Adrenal gland (tissue), 12 donors: ENCODE data around the gene RIMBP3B. TPM values are rescaled to one million over a fixed set of nuclear protein-coding genes. Genes with fewer than 3 reads are reported as not detected.
"Not testable (repeated sequence)": the region's sequence is repeated elsewhere in the genome, so short reads cannot be mapped to it uniquely, and the experiment has no call there.

Experiments used
- DNase-seq, 7 donors: peaks; one replicate each; pipeline ENCODE4 v3.0.0-alpha.2; 2019 to 2020
- H3K27ac ChIP-seq, 5 donors: fragments of 200-600 bp; sonication (generic) in 4 of 5; 1 replicate in 3 of 5; 2 replicates in 2 of 5; pipeline versions ENCODE4 v1.5.1 to v1.8.0; 2016 to 2020; ENCODE audit warnings: mild to moderate bottlenecking in 1 of 5
- H3K27me3 ChIP-seq: fragments of 200-600 bp; 2 replicates; pipeline ENCODE4 v1.8.0; 2021
- H3K36me3 ChIP-seq, 2 donors: fragments of 200-600 bp; replicated peaks in 1 of 2; 1 replicate in 1 of 2; 2 replicates in 1 of 2; pipeline versions ENCODE4 v1.5.1 to v1.8.0; 2018 to 2022
- H3K4me1 ChIP-seq, 2 donors: fragments of 200-600 bp; replicated peaks in 1 of 2; 1 replicate in 1 of 2; 2 replicates in 1 of 2; pipeline versions ENCODE4 v1.5.1 to v1.8.0; 2018 to 2021
- H3K4me3 ChIP-seq, 4 donors: fragments of 200-600 bp; sonication (generic) in 3 of 4; one replicate each; pipeline ENCODE4 v1.5.1; 2016 to 2018
- H3K9me3 ChIP-seq, 3 donors: fragments of 200-600 bp; sonication (generic) in 1 of 3; replicated peaks in 1 of 3; 1 replicate in 2 of 3; 2 replicates in 1 of 3; pipeline versions ENCODE4 v1.5.1 to v1.8.0; 2016 to 2021
- WGBS, 4 donors: extraction: QIAGEN DNeasy Blood & Tissue Kit in 2 of 4; methylation state at CpG; one replicate each; pipeline versions ENCODE4 v1.1.5 to v1.1.7; 2013 to 2017; 5-methylcytosine and 5-hydroxymethylcytosine counted together
- intact Hi-C, 2 donors: fragments of 100-400 bp; cut with DNase I; formaldehyde crosslinking; loops; one replicate each; pipeline versions ENCODE4 v1.14.1 to v1.15.0; 2022 to 2023
- polyA plus RNA-seq, 3 donors: library from polyadenylated mRNA; stranded (reverse); fragments of 200-250 nt in 2 of 3; fragments of 350-450 nt in 1 of 3; fragmentation: Illumina TruSeq in 1 of 3; extraction: RNeasy Lipid Tissue Mini Kit (QIAGEN cat#74804) in 1 of 3; gene quantifications; one replicate each; pipeline ENCODE4 v1.2.3, GENCODE V29; 2013 to 2014
- total RNA-seq, 9 donors: library from RNA; depleted of rRNA in 4 of 9; stranded (reverse); fragments of >200 nt in 4 of 9; fragments of 120-200 nt in 1 of 9; fragmentation: NEBNext Ultra II Directional in 1 of 9; extraction: Animal tissue kit (Norgen Biotek cat#: 25700) in 1 of 9; gene quantifications; one replicate each; pipeline versions ENCODE4 v1.1.0 to v1.2.4, GENCODE V29; 2013 to 2023
- donor health status: healthy with polysubstance abuse.
- donor health status: Bipolar disorder and iron deficiency.
- donor health status: DM: yes; HTN: yes; CAD: no.
- donor health status: DM: no; HTN: no; CAD: no.
- donor health status: DM: no; HTN: no; CAD: no.
- donor health status: DM: yes; HTN: yes; CAD: no.

The RIMBP3B gene
- total and polyA plus RNA-seq, 12 donors: 0.03 to 0.31 (median 0.12) TPM; not detected in 6

DNA sequence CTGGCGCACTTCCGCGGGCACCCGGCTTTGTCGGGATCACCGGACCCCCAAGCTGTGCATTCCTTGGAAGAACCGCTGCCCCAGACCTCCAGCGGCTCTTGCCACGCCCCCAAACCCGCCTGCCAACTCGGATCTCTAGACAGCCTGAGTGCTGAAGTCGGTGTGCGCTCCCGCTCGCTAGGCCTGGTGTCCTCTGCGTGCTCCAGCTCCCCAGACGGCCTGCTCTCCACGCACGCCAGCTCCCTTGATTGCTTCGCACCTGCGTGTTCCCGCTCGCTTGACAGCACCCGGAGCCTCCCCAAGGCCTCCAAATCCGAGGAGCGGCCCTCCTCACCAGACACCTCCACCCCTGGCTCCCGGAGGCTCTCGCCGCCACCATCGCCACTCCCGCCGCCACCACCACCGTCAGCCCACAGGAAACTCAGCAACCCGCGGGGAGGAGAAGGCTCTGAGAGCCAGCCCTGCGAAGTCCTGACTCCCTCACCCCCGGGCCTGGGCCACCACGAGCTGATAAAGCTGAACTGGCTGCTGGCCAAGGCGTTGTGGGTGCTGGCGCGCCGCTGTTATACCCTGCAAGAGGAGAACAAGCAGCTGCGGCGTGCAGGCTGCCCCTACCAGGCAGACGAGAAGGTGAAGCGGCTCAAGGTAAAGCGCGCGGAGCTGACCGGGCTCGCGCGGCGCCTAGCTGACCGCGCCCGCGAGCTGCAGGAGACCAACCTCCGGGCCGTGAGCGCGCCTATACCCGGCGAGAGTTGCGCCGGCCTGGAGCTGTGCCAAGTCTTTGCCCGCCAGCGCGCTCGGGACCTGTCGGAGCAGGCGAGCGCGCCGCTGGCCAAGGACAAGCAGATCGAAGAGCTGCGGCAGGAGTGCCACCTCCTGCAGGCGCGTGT is 1.2 kb downstream of the RIMBP3B start:
- DNase-seq, intact Hi-C loops, H3K9me3 ChIP-seq, H3K4me3 ChIP-seq, H3K4me1 ChIP-seq, H3K27me3 ChIP-seq, H3K27ac ChIP-seq, H3K36me3 ChIP-seq: not testable (repeated sequence)
- WGBS, 4 donors: no CpG with 5 or more reads among the region's 79 CpGs

DNA sequence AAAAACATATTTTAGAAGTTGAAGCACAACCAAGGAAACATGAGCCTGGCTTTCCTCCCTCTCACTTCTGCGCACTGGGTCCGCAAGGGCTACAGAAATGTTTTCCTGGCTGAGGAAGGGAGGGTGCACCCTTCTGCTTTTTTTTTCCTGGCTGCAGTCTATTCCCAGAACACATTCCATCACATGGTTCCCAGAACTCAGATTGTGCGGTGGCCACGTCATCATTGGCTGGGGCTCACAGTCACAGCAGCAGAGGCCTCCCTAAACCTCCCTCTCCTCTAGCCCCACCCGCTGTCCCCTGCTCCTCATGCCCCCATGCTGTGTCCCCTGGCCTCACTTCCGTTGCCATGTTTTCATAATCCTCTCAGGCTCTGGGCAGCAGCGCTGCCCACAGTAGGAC is 5.9 kb downstream of the RIMBP3B start:
- H3K27ac ChIP-seq, H3K9me3 ChIP-seq, H3K4me3 ChIP-seq, intact Hi-C loops, H3K36me3 ChIP-seq, H3K27me3 ChIP-seq, H3K4me1 ChIP-seq, DNase-seq: not testable (repeated sequence)
- no CpG with 5 or more reads among the region's 7 CpGs for WGBS, 4 donors

DNA sequence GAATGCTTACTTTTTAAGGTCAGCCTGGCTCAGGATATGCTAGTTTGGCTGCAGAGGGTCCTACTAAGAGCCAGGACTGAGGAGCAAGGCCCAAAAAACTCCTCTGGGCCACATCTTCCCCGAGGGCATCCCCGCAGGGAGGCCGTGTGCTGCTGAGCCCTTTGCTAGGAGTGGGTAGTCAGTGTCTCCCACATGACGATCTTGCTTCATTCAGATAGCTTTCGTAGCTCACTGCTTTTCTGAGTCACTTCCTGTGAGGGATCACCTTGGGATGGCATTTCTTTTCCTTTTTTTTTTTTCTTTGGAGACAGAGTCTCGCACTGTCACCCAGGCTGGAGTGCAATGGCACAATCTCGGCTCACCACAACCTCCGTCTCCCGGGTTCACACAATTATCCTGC is 6.5 kb downstream of the RIMBP3B start:
- DNase-seq, intact Hi-C loops, H3K4me1 ChIP-seq, H3K36me3 ChIP-seq, H3K9me3 ChIP-seq, H3K4me3 ChIP-seq, H3K27ac ChIP-seq, H3K27me3 ChIP-seq: not testable (repeated sequence)
- WGBS, 4 donors: no CpG with 5 or more reads among the region's 9 CpGs

DNA sequence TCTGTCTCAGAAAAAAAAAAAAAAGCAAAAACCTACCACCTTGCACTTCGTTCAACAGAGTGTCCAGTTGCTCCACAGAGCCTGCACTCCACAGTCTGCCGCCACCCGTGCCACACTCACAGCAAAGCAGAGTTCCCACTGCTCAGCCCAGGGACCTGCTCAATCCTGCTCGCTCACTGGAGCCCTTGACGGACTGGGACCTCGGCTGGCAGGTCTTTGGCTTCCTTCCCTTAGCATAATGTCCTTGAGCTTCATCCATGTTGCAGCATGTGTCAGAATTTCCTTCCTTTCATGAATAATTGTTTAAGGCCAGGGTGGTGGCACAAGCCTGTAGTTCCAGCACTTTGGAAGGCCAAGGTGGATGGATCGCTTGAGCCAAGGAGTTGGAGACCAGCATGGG is 11.1 kb downstream of the RIMBP3B start:
- H3K9me3 ChIP-seq, H3K27me3 ChIP-seq, H3K4me1 ChIP-seq, H3K36me3 ChIP-seq, H3K4me3 ChIP-seq, DNase-seq, intact Hi-C loops, H3K27ac ChIP-seq: not testable (repeated sequence)
- no CpG with 5 or more reads among the region's 7 CpGs for WGBS, 4 donors

DNA sequence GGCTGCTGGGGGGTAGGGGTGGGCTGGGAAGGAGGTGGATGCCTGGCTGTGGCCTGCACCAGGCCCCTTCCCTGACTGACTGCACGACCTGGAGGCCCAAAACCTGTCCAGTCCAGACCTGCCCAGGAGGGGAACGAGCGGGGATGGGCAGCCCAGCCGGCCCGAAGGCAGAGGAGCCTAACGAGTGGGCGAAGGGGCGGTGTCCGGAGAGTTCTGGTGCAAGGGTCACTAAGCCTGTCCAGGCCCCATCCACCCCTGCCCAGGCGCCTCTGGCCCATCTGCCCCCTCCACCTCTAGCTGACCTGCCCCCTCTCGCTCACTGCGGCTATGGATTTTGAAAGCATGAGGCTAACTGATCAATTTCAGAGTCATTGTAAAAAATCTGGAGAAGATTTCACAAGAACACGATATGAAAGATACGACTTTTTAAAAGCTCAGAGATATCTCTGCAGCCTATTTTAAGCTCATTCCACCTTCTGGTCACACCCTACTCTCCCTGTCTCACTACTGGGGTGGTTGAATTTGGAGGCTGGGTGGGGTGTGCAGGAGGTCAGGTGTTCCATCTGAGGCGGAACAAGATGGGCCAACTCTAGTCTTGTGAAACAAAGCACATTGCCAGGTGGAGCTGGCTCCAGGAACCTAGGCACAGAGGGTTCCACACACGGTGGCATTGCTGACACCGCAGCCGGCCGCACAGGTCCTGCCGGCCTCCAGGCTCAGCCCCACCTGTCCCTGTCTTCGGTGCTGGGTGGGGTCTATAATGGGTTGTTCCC is 17.8 kb downstream of the RIMBP3B start:
- H3K27ac ChIP-seq, DNase-seq, intact Hi-C loops, H3K36me3 ChIP-seq, H3K27me3 ChIP-seq, H3K4me3 ChIP-seq, H3K4me1 ChIP-seq, H3K9me3 ChIP-seq: not testable (repeated sequence)
- WGBS, 4 donors: no CpG with 5 or more reads among the region's 21 CpGs

DNA sequence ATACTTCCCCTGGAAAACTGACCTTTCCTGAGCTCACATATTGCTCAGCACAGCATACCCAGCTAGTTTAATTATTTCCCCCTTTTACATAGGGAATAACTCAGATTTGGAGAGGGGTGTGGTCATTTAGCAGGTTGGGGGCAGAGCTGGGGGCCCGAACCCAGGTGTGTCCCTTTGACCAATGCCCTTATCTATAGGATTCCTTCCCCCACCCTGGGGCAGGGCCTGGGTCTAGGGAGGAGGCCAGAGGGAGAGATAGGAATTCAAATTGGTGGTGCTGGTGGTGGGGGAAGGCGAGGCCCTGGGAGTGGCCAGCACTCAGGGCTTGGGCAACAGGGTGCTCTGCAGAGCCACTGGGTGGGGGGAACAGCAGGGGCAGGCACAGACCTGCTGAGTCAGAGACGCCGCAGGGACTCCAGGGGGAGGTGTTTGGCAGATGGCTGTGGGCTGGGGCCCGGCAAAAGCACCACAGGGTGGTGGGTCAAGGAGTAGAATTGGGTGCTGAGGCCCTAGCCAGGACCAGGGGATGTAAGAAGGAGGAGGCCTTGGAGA is 19.3 kb downstream of the RIMBP3B start:
- H3K4me3 ChIP-seq, H3K36me3 ChIP-seq, H3K9me3 ChIP-seq, H3K27ac ChIP-seq, H3K4me1 ChIP-seq, DNase-seq, intact Hi-C loops, H3K27me3 ChIP-seq: not testable (repeated sequence)
- WGBS, 4 donors: 79 to 89% (median 82%) methylated on average over 1 to 2 of the region's 5 CpGs

DNA sequence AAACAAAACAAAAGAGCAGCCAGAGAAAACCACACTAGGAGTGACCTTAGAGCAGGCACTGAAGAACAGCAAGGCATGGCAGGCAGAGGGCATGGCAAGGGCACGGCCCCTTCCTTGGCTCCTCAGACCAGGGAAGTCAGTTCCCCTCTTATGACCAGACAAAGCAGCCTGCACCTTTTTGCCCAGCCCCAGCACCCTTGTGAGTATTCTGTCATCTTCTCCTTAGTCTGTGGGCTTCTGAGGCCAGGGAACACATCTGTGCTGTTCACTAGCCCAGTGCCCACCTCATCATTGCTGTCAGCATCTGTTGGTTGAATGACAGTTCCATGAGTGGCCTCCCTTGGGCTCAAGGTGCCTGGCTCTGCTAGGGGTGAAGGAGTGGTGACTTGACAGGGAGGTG is 23.6 kb downstream of the RIMBP3B start:
- H3K36me3 ChIP-seq, intact Hi-C loops, H3K27me3 ChIP-seq, H3K4me1 ChIP-seq, H3K9me3 ChIP-seq, DNase-seq, H3K4me3 ChIP-seq, H3K27ac ChIP-seq: not testable (repeated sequence)
- 100% methylated on average over 1 of the region's 1 CpG; no CpG with 5 or more reads in 1 of the 4 donors for WGBS, 4 donors

DNA sequence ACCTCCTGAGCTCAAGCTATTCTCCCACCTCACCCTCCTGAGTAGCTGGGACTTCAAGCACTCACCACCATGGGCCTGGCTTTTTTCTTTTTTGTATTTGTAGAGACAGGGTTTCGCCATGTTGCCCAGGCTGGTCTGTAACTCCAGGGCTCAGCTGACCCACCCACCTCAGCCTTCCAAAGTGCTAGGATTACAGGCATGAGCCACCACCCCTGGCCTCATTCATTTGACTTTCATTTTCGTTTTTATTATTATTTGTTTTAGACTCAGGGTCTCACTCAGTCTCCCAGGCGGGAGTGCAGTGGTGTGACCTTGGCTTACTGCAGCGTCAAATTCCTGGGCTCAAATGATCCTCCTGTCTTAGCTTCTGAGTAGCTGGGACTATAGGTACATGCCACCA is 24.2 kb downstream of the RIMBP3B start:
- H3K4me3 ChIP-seq, H3K4me1 ChIP-seq, H3K9me3 ChIP-seq, H3K27ac ChIP-seq, DNase-seq, H3K27me3 ChIP-seq, H3K36me3 ChIP-seq, intact Hi-C loops: not testable (repeated sequence)
- 33 to 40% methylated on average over 1 of the region's 4 CpGs; no CpG with 5 or more reads in 2 of the 4 donors for WGBS, 4 donors

DNA sequence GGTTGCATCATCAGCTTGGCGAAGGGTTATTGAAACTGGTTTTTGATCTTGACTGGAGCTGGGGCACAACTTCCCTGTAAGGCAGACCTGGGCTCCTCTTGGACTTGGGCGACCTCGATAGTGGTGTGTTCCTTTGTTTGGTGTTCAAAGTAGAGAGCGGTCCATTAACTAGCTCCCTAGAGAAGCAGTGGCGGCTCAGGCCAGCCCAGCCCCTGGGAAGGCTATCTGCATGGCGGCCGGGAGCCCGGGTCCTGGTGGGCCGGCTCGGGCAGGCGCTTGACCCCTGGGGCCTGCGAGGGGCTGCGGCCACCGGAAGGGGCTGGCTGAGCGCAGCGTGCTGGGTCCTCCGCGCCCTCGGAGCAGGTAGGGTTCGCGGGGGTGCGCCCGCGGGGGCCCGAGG is 32.8 kb downstream of the RIMBP3B start:
- WGBS, 4 donors: 31 to 38% methylated on average over 4 to 7 of the region's 25 CpGs; no CpG with 5 or more reads in 2 of the 4 donors
- intact Hi-C loops, H3K27ac ChIP-seq, H3K36me3 ChIP-seq, H3K4me3 ChIP-seq, DNase-seq, H3K27me3 ChIP-seq, H3K9me3 ChIP-seq, H3K4me1 ChIP-seq: not testable (repeated sequence)

DNA sequence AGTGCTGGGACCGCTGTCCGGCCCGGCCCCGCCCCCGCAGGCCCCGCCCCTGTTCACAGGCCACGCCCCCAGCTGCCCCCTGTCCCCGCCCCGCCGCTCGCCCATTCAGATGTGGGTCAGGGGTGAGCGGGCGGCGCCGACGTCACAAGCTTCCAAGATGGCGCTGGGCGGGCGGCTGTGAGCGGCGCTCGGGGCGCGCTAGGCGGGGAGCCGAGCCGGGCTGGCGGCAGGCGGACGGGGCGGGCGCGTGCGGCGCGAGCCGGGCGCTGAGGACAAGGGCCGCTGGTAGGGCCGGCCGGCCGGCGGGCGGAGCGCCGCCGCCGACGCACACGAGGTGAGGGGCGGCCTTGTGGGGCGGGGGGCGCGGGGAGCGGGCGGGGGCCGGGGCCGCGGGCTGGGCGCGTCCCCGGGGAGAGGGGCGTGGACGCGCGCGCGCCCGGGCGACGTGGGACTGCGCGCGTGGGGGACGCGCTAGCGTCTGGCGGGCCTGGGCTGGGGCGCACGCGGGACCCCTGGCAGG is 33.7 kb downstream of the RIMBP3B start, which contains the start of gene HIC2:
TSS of gene HIC2 (plus strand) at position 145 of the 520 bp plus-strand sequence. CDS start 25,461 bp downstream, outside the sequence.
- WGBS, 4 donors: 0 to 2% methylated on average over 25 to 34 of the region's 81 CpGs; no CpG with 5 or more reads in 2 of the 4 donors
- H3K27ac ChIP-seq: peak within 1 kb of the TSS in 1 of 5 donors; percentile 86
- not testable (repeated sequence) for H3K27me3 ChIP-seq

More for the DNA sequence above, 33.7 kb downstream of the RIMBP3B start, which contains the start of gene HIC2:
- H3K9me3 ChIP-seq, H3K36me3 ChIP-seq, DNase-seq, H3K4me1 ChIP-seq, intact Hi-C loops: not testable (repeated sequence)
- peak within 1 kb of the TSS in 1 of 4 donors; percentile 45 for H3K4me3 ChIP-seq
